NCI-H774 (cell line): ENCODE measurements around the gene VAPB.

ENCODE experiments used
- DNase-seq: peaks from one replicate; lab custom pipeline; 2025; lab: John Stamatoyannopoulos, UW

Gene VAPB

GRCh38 chr20:58377766-58378401 is 11.1 kb upstream of the VAPB start:
- no peak for DNase-seq

GRCh38 chr20:58378704-58379103 is 10.3 kb upstream of the VAPB start:
- no peak for DNase-seq

GRCh38 chr20:58381627-58382026 is 7.4 kb upstream of the VAPB start:
- DNase-seq = no peak

- no peak for DNase-seq
Observed at GRCh38 chr20:58382096-58382495, 6.9 kb upstream of the VAPB start.

- DNase-seq = no peak
Observed at GRCh38 chr20:58384821-58385220, 4.2 kb upstream of the VAPB start.

GRCh38 chr20:58388028-58388601 is 914 bp upstream of the VAPB start:
- no peak for DNase-seq

- no peak for DNase-seq
Observed at GRCh38 chr20:58389324-58389967, 417 bp downstream of the VAPB start.

- DNase-seq = no peak
Observed at GRCh38 chr20:58389968-58390658, 1.1 kb downstream of the VAPB start.

GRCh38 chr20:58390659-58391035 is 1.6 kb downstream of the VAPB start:
- DNase-seq = no peak

GRCh38 chr20:58392286-58392685 is 3.3 kb downstream of the VAPB start:
- DNase-seq = no peak

GRCh38 chr20:58393299-58393698 is 4.3 kb downstream of the VAPB start:
- no peak for DNase-seq

- no peak for DNase-seq
Observed at GRCh38 chr20:58394801-58395200, 5.8 kb downstream of the VAPB start.

- no peak for DNase-seq
Observed at GRCh38 chr20:58395604-58396003, 6.6 kb downstream of the VAPB start.

GRCh38 chr20:58397429-58397828 is 8.4 kb downstream of the VAPB start:
- no peak for DNase-seq

- no peak for DNase-seq
Observed at GRCh38 chr20:58398254-58398653, 9.2 kb downstream of the VAPB start.

- no peak for DNase-seq
Observed at GRCh38 chr20:58399926-58400325, 10.9 kb downstream of the VAPB start.

GRCh38 chr20:58401162-58401561 is 12.1 kb downstream of the VAPB start:
- no peak for DNase-seq

- DNase-seq = no peak
Observed at GRCh38 chr20:58402305-58402704, 13.3 kb downstream of the VAPB start.

GRCh38 chr20:58402827-58403226 is 13.8 kb downstream of the VAPB start:
- no peak for DNase-seq

- DNase-seq = no peak
Observed at GRCh38 chr20:58403272-58403671, 14.2 kb downstream of the VAPB start.

GRCh38 chr20:58405504-58406291 is 16.7 kb downstream of the VAPB start:
- no peak for DNase-seq

- DNase-seq = no peak
Observed at GRCh38 chr20:58406422-58407001, 17.5 kb downstream of the VAPB start.
